CMK (cell line): ENCODE results near the gene SLC39A13.

Experiments
- DNase-seq: peaks from one replicate; pipeline ENCODE4 v3.0.0-alpha.2; 2010; ENCODE audit warnings: low read depth

The SLC39A13 gene

DNA sequence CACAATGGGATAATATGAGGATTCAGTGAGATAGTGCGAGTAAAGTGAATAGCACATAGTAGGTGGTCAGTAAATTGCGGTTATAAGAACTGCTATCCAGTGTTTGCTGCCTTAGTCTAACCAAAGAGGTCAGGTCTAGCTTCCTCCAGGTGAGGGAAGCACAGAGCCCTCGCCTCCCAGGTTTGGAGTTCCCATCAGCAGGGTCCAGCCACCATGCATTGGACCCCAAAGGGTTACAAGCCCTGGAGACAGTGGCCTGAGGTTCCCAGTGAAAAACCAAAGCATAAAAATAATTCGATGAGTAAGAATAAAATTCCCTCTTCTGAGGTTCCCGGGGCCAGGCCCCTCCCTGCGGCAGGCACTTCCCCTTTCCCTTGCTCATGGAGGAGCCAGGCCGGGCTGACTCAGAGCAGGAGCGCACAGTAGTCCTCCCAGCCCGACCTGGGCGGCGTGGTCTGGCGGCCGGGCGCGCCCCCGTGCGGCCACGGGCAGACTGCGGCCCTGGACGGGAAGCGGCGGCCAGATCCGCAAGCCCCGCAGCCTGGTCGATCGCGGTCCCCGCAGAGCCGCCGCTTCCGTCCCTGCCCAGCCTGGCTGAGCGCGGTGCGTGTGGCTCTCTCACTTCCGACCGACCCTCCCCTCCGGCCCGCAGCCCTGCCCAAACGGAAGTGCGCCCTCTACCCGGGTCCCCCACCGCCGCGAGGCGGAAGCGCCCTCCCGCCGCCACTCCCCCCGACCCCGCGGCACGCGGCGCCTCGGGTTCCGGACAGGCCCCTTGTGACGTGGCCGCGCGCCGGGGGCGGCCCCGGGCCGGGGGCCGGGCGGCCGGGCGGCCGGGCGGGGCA, at the start of gene SLC39A13:
Gene SLC39A13 (plus strand): TSS at position 845 of the 845 bp plus-strand sequence. CDS start 1,505 bp downstream, outside the sequence.
- DNase-seq = peak; percentile 89

DNA sequence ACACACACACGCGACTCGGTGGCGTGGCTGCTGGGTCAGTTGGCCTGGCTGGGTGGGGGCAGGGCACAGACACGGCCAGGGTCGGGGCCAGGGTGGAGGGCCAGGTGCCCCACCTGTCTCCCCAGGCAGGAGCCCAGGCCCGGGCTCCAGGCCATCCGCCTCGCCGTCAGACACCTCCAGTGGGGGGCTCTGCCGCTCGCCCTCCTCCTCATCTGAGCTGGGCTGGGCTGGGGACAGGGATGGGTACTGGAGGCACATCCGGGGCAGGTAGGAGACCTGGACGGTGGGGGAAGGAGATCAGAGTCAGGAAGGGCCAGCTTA, 49.7 kb upstream of the SLC39A13 start:
- no peak for DNase-seq

DNA sequence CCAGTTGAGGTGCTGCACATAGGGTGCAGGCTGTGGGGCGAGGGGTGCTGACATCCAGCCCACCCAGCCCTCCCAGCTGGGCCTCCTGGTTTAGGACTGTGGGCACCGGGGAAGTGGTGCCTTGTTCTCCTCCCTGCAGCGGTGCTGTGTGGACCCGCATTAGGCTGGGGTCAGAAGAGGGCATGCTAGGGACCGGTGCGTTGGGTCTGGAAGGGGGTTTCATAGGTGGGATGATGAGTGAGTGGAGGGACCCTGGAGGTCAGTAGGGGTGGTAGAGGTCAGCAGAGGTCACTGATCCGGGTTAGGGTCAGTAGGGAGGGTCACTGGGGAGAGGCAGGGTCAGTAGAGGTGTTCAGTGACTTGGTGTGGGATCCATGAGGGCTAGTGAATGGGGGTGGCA, 49.2 kb upstream of the SLC39A13 start:
- DNase-seq = no peak

DNA sequence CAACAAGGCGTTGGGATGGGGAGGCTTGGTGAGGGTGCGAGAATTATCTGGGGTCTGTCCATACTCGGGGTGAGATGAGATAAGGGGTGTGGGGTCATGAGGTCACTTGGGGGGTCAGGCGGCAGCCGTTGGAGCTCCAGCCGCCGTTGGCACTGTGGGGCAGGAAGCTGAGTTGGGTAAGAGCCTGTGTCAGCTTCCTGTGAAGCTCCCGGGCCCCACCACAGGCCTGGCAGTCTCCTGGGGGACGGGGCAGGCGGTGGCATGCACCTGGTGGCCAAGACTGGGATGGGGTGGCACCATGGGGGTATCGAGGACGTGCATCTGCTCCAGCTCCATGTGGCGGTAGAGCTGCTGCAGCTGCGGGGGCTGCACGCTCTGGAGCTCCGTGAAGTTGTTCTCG, 48.8 kb upstream of the SLC39A13 start:
- DNase-seq = peak; percentile 32

DNA sequence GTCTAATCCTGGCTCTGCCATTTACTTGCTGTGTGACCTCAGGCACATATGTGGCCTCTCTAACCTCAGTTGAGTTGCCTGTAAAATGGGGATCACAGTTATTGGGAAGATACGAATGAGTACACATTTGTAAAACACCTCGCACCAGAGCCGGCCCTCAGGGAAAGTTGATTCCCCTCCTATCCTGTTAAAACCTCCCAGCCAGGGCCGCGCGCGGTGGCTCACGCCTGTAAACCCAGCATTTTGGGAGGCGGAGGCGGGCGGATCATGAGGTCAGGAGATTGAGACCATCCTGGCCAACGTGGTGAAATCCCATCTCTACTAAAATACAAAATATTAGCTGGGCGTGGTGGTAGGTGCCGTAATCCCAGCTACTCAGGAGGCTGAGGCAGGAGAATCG, 48.0 kb upstream of the SLC39A13 start:
- DNase-seq = no peak

DNA sequence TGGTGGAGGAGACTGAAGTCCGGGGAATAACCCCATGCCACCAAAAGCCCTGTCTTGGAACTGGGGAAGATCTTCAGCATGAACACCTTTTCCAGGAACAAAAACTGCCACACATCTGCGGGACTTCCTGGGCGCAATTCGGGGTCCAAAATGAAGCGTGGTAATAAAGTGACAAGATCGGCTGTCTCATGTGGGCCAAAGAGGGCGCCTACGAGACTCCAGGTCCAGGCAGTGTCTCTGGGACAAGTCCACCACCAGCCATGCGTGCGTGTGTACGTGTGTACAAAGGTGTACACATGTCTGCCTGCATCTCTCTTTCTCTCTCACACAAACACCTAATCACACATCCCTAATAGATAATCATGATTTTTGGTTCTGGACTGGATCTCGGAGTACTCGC, 47.0 kb upstream of the SLC39A13 start:
- DNase-seq = no peak

DNA sequence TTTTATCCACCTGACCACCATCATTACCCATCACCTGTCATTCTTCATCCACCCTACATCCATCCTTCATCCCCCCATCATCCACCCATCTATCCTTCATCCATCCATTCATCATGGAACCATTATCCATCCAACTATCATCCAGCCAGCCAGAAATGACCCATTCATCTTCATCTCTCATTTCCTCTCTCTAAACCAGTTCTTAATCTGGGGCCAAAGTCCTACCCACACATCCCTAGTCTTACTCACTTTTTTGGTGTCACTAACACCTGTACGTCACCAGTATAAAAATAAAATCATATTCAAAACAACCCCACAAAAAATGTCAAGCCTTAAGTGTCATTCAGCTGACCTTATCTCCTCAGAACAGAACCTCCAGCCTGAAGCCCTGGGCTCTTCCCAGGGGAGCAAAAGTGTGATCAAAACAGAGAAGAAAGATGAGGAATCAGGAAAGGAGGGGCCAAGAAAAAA, 42.3 kb upstream of the SLC39A13 start:
- no peak for DNase-seq

DNA sequence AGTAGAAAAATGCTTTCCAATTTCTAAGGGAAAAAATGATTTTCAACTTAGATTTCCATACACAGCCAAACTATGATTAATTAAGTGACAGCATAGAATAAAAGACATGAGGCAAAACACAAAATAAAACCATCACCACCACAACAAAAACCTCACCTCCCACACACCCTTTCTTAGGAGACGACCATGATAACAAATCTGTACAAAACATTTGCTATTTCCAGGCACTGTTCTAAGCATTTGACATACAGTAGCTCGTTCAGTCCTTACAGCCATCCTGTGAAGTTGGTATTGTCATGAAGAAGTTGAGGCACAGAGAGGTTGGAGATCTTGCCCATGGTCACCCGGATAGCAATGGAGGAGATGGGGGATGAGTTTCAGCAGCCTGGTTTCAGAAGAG, 38.7 kb upstream of the SLC39A13 start:
- no peak for DNase-seq

DNA sequence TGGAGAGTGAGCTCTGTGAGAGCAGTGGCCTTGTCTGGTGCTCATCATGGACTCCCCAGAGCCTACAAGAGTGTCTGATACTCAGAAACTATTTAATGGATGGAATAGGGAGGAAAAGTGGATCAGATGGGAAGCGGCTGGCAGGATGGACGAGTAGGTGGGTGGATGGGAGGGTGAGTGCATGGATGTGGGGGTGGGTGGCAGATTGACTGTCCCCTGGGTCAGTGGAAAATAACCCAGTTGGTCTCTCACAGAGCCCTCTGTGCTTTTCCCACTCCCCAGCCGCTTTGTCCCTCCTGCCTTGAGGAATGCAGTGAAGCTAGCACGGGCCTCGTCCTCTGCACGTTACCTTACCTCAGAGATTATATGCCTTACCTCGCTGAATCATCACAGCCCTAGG, 36.0 kb upstream of the SLC39A13 start:
- no peak for DNase-seq

DNA sequence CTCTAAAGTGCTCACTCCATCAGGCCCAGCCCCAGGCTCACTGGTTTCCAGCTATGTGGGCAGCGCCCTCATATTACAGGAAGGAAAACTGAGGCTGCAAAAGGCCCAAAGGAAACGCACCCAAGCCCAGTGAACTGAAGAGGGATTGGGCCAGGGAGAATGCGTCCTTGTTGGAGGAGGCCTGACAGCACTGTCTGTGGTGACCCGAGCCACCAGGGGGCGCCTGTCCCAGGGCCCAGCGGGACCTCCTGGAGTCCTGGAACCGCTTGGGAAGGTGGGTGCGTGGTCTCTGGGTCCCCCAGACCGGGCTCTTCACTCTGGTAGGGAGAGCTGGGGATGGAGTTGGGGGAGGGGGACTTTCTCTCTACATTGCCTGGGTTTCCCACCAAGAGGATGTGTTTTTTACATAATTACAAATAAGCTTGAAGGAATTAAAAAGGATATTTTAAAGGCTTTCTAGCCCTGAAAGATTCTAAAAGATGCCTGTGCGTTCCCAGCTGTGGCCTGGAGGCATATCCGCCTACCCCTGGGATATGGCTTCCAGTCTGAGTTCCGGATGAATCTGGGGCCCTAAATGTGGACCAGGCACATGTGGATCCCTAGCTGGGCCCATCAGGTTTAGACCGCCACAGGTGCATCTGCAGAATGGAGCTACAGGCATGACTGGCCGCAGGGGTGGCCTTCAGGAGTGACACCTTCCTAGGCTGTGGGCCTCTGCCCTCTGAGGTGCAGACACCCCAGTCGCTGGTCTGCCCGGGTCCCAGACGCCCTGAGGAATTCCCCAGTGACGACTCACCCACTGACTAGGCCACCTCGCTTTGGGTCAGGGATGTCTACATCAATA, 34.3 kb upstream of the SLC39A13 start:
- no peak for DNase-seq

DNA sequence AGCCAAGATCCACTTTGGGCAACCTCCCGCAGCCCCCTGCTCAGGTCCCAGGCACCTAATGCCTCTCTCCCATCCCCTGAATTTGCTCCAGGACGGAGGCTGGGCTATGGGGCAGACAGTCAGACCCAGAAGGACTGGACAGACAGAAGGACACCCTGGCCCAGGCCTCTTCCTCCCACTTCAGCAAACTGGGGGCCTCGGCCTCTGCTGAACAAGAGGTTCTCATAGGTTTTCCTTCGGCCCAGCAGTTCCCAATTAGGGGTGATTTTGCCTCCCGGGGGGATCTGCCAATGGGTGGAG, 33.7 kb upstream of the SLC39A13 start:
- no peak for DNase-seq

DNA sequence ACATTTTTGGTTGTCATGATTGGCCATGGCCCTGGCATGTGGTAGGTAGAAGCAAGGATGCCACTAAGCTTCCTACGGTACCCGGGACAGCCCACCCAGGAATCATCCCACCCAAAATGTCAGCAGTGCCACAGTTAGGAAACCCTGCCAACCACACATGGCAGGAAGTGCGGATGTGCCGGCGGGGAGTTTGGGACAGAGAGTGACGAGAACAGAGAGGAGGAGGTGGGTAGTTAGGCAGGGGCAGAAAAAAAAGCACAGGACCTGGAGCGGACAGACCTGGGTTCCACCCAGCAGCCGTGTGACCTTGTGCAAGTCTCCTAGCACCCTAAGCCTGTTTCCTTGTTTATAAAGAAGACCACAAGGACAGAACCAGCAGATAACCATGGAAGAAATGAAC, 33.4 kb upstream of the SLC39A13 start:
- no peak for DNase-seq

DNA sequence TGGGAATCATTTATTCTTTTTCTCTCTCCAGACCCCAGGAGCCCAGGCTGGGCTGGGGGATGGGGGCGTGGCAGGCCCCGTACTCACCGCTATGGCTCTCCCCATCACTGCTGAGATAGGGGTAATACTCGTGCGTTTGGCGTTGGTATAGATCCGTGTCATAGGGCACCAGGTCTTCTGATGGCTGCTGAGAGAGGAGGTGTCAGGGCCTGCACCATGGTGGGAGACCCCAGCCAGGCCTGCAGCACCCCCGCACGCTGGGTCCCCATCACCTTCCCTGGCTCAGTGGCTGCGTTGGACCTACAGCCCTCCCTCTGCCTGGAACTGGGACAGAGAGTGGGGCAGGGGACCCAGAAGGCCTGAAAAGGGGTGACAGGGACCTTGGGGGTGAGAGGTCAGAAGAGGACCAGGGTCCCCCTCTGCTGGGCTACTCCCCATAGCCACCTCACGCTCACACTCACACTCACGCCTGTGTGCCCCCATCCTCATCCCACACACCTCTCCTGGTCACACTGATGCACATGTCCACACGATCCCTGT, 32.8 kb upstream of the SLC39A13 start:
- DNase-seq = no peak

DNA sequence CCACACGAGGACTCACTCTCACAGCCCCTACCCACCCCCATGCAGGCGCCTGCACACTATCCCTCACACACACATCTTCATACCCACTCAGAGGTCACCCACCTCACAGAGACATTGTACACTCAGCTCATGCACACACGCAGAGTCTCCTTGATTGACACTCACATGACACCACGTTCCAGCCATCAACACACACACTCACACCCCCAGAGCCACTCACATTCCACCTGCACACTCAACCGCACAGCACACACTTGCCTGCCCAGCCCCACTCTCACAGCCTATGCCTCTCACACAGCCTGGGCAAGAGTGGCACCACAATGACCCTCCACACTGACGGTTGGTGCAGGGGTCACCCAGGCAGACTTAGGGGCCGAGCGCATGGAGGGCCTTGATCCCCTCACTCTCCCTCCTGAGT, 32.3 kb upstream of the SLC39A13 start:
- no peak for DNase-seq

DNA sequence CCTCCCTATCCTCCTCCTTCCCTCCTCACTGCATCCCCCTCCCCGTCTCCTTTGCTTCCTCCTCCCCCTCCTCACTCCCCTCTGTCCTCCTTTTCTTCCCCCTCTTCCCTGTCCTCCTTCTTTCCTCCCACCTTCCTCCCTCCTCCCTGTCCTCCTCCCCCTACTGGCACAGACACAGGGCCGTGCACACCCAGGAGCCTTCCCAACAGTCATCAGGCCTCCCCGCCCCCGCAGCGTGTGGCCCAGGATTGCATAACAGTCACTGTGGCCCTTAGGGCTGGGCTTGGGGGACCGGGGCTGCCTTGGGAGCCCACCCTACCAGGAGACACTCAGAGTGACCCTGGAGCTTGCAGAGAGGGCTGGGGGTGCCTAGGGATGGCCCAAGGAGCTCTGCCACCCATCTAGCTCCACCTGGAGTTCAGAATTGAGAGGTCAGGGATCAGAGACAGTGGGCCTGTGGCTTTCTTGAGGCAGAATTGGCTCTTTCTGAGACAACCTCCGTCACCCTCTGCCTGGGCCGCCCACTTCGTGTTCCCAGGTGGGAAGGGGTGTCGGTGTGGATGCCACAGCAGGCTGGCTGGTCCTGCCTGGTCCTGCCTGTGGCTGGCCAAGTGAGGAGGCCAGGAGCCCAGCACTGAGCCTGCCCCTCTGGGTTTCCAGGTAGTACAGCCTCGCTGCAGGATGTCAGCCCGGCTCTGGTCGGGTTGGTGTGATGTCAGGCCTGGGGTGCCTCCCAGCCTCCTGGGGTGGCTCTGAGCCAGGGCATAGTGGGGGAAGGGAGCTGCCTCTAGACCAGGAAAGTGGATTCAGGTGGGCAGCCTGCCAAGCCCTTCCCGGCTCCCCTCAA, 31.6 kb upstream of the SLC39A13 start:
- DNase-seq = no peak

DNA sequence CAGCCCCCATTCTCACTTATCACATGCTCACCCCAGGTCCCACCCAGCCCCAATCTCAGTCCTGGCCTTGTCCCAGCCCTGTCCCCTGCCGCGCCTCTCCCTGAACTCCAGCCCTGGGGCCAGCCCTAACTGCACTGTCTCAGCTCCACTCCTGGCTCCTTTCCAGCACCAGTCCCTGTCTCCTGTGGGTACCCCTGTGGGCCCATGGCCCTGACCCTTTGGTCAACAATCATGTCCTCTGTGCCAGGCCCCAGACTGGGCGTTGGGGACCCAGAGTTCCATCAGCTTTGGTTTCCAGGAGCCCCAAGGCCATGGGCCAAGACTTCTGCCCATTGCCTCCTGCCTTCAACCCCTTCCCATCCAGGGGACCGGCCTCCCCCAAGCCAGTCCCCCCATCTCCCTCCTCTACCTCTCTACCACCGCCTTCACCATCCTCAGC, 30.8 kb upstream of the SLC39A13 start:
- no peak for DNase-seq

DNA sequence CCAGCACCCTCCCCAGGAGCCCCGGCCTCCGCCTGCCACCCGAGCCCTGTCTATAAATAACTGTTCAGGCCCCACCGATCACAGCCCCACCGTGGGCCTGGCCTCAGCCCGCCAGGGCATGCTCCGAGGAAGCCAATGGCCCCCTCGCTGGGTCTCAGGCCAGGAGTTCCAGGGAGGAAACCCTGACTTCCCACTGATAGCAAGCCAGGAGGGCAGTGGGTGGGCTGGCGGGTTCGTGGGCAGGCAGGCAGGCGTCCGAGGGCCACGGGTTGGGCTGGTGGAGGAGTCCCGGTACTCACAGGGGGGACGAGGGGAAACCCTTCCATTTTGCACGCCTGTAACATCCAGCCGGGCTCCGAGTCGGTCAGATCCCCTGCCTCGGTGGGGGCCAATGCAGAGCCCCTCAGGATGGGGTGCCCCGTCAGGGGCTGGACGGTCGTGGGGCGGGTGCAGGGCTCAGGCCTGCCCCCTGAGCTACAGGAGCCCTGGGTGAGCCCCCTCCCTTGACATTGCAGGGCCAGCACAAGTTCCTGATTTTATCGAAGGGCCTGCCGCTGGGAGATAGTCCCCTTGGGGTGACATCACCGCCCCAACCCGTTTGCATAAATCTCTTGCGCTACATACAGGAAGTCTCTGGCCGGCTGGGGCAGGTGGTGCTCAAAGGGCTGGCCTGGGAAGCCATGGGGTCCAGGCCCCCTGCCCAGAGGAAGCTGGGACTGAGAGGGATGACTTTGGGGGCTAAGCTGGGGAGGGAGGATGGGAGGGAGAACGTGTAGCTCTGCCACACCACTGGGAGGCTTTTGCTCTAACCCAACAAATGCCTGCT, 30.2 kb upstream of the SLC39A13 start, which contains the start of gene SPI1:
Gene SPI1 (minus strand): TSS at position 538 of the 826 bp plus-strand sequence. CDS start 194 bp downstream, at position 344.
- DNase-seq = peak; percentile 91

DNA sequence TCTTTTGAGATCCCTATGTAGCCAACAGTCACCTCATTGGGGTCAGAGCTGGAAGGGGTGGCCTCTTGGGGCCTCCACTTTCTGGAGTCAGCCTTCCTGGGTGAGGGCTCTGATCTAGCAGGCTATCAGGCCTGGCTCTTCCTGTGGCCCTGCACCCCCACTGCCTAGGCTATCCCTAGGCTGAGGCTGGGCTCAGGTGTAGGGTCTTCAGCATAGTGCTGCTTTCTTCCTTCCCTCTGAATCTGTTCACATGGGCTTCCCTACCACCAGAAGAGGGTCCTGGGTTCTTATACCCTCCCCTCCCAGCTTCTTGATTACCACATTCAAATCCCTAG, 29.6 kb upstream of the SLC39A13 start:
- DNase-seq = no peak

DNA sequence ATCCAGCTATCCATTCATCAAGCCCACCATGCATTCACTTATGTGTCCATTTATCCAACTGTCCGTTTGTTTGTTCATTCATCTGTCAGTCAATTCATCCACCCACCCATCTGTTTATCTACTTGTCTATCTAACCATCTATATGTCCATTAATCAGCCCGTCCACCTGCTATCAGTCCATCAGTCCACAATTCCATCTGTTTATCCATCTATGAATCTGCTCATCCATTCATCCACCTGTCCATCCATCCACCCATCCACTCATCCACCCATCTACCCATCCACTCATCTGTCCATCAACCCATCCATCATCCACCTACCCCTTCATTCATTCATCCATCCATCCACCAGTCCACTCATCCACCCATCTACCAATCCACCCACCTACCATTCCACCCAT, 29.1 kb upstream of the SLC39A13 start:
- DNase-seq = no peak

DNA sequence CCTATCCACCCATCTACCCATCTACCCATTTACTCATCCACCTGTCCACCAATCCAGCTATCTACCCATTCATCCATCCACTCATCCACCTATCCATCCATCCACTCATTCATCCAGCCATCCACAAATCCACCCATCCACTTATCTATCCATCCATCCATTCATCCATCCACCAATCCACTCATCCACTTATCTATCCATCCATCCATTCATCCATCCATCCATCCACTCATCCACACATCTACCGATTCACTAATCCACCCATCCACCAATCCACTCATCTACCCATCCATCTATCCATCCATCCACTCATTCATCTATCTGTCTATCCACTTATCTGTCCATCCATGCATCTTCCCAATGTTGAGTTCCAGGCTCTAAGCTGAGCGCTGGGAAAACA, 28.3 kb upstream of the SLC39A13 start:
- DNase-seq = no peak

DNA sequence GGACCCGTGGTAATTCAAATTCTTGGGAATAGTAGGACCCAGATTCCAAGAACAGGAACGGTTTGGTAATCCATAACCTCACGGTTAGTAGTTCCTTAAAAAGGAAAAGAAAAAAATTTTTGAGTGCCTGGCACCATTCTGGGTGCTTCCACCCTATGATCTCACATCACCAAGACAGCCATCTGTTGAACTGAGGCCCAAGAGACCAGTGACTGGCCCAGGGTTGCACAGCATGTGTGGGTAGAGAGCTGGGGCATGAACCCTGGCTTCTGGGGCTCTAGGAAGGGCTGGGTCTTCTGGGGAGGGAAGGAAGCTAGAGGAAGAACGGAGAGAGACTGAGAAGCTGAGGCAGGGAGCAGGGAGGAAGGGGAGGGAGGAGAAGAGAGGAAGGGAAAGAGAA, 25.3 kb upstream of the SLC39A13 start:
- no peak for DNase-seq
